A549 treated with CpdA at 1 μM for 4 hours (cell line): ENCODE results near the gene LRRC10. TPM values are rescaled to one million over a fixed set of nuclear protein-coding genes. Genes with fewer than 3 reads are reported as not detected.

Source experiments
- total RNA-seq: library from RNA; stranded (reverse); fragments of 200-300 nt; extraction: Qiagen RNA extraction; gene quantifications from 5 replicates; pipeline ENCODE4 v1.2.3, GENCODE V29; 2022; ENCODE audit warnings: low read depth

The LRRC10 gene
- total RNA-seq, result not detected in 5 replicates

GRCh38 chr12:69610729-69611128 lies at the start of gene LRRC10:
Gene LRRC10, minus strand, starts transcription at chr12:69610907. Its CDS starts 69 bp downstream, at chr12:69610838.

GRCh38 chr12:69585189-69586062 lies 25.3 kb downstream of the LRRC10 start, which contains the start of gene CCT2:
Gene CCT2, plus strand, starts transcription at chr12:69585459. Its CDS starts 63 bp downstream, at chr12:69585522.

Other genes starting within 250 kb of the LRRC10 start
- 8.9 to 12.7 TPM (median 10.3 TPM) in 5 replicates for gene FRS2, start 140.5 kb downstream of the LRRC10 start, total RNA-seq
- 284 to 390 TPM (median 299 TPM) in 5 replicates for gene CCT2, start 25.4 kb downstream of the LRRC10 start, total RNA-seq
- gene BEST3, start 88.4 kb upstream of the LRRC10 start, total RNA-seq, result 0.59 to 1.8 TPM (median 1.1 TPM) in 5 replicates
- gene RAB3IP, start 128.0 kb upstream of the LRRC10 start, total RNA-seq, result 10.9 to 14.4 TPM (median 12.4 TPM) in 5 replicates
- 0.03 TPM in 1 of 5 replicates, not detected in the others for gene MYRFL, start 214.3 kb upstream of the LRRC10 start, total RNA-seq